K562 (cell line): Measurements from ENCODE around the gene UBE2E1. TPM values are rescaled to one million over a fixed set of nuclear protein-coding genes. Genes with fewer than 3 reads are reported as not detected.

Source experiments
- BCLAF1 ChIP-seq, 2 experiments: fragments of 450-650 bp in 1 of 2; IDR thresholded peaks; 2 replicates each; pipeline ENCODE4 v1.6.1; 2011 to 2017; ENCODE audit warnings: low read depth in 2 of 2, antibody characterized with exemption in 1 of 2, borderline replicate concordance in 1 of 2, low read length in 1 of 2, mild to moderate bottlenecking in 1 of 2, mixed read lengths in 1 of 2; ENCODE audit not compliant: control insufficient read depth in 1 of 2
- BRD9 ChIP-seq: fragments of 450-650 bp; IDR thresholded peaks from 2 replicates; pipeline ENCODE4 v1.6.1; 2018; ENCODE audit warnings: low read depth; ENCODE audit not compliant: partially characterized antibody
- DEAF1 ChIP-seq: fragments of 450-650 bp; formaldehyde crosslinking; IDR thresholded peaks from 2 replicates; pipeline ENCODE4 v1.4.0; 2020; ENCODE audit warnings: mild to moderate bottlenecking, moderate library complexity
- EP400 ChIP-seq: fragments of 450-650 bp; IDR thresholded peaks from 2 replicates; pipeline ENCODE4 v1.6.1; 2017; ENCODE audit warnings: antibody characterized with exemption, mild to moderate bottlenecking, moderate library complexity
- IFI16 ChIP-seq: fragments of 250-450 bp; sonication (Bioruptor Pico); IDR thresholded peaks from 2 replicates; pipeline ENCODE4 v2.1.2; 2022; ENCODE audit warnings: mild to moderate bottlenecking, inconsistent platforms
- KDM4B ChIP-seq, 2 experiments: fragments of 450-650 bp in 1 of 2; sonication (generic) in 1 of 2; IDR thresholded peaks; 2 replicates each; pipeline ENCODE4 v1.6.1; 2016 to 2017; ENCODE audit warnings: borderline replicate concordance in 2 of 2, antibody characterized with exemption in 1 of 2, low read depth in 1 of 2, mild to moderate bottlenecking in 1 of 2
- SMC3 ChIP-seq: conservative IDR thresholded peaks from 2 replicates; pipeline ENCODE4 v1.6.1; 2011; ENCODE audit warnings: low read depth, low read length, improper control_type of control experiment; ENCODE audit not compliant: insufficient read depth
- TEAD1 ChIP-seq, 2 experiments: fragments of 450-650 bp in 1 of 2; sonication (generic) in 1 of 2; formaldehyde crosslinking; IDR thresholded peaks; 2 replicates each; pipeline versions ENCODE4 v1.4.0 to v1.8.0; 2020 to 2022; ENCODE audit warnings: mild to moderate bottlenecking in 2 of 2, missing genetic modification reagents in 1 of 2
- polyA plus RNA-seq, 8 experiments: library from polyadenylated mRNA; depleted of rRNA in 4 of 8; stranded (reverse) in 5 of 8; unstranded in 3 of 8; fragments of >200 nt; fragmentation: Nextera tagmentation in 2 of 8; fragmentation: Illumina TruSeq in 1 of 8; extraction: Ambion mirVana in 2 of 8; extraction: Trizol in 1 of 8; gene quantifications; 2 replicates each; pipeline versions ENCODE4 v1.2.1 to v1.2.3, GENCODE V29; 2011 to 2014; ENCODE audit warnings: inconsistent platforms in 1 of 8, missing spikeins in 1 of 8
- total RNA-seq, 7 experiments: library from RNA; depleted of rRNA in 6 of 7; stranded (reverse); fragments of >200 nt in 6 of 7; fragmentation: Illumina TruSeq in 2 of 7; extraction: Trizol in 2 of 7; gene quantifications; 2 replicates each; pipeline versions ENCODE4 v1.2.1 to v1.2.3, GENCODE V29; 2011 to 2021; ENCODE audit warnings: low replicate concordance in 1 of 7
- TF ChIP-seq, protein P1 (sequence below), 2 experiments: fragments of 450-650 bp; formaldehyde crosslinking in 1 of 2; IDR thresholded peaks; 2 replicates each; pipeline versions ENCODE4 v1.4.0 to v1.6.1; 2014 to 2020; ENCODE audit warnings: mild to moderate bottlenecking in 2 of 2, borderline replicate concordance in 1 of 2, low read depth in 1 of 2

Gene UBE2E1
- total and polyA plus RNA-seq, 9 of the 15 experiments (the other 6 are each of a cell fraction or from before 2014, with no cell fraction given), result 54.4 to 294 (median 165) TPM

DNA sequence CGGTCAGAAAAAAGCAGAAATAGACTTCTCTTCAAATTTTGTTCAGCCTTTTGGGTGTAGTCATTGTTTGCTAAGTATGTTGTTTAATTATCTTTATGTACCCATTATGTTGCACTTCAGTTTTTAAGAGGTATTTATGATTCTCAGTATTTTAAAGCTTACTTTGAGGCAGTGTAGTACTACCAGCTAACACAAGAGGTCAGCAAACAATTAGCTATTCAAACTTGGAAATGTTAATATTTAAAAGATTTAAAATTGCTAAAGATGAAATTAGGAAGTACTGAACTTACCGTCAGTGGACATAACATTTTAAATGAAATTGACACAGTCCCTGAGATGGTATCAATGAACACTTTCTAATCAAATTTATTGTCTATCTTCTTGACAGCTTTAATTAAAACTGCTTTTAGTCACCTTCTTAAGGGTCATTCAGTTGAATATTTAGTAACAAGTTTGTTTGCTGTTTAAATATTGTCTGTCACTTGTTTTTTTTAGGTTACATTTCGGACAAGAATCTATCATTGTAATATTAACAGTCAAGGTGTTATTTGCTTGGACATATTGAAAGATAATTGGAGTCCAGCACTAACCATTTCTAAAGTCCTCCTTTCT, 83.0 kb downstream of the UBE2E1 start (continued):
- TF ChIP-seq IFI16 (CRISPR knock-in tag) (no peak), SMC3 (peak; percentile 43; the same call in 1 of the 2 replicates), BCLAF1 (IDR thresholded peaks at IDR 0.05; ENCODE audit: borderline replicate concordance in 1 of 2, control insufficient read depth in 1 of 2, low read depth in 2 of 2, low read length in 1 of 2) (no peak), EP400 (0 out of 2 replicates have a peak, but pooled peaks have one; percentile 9), BRD9 (peak; percentile 42), DEAF1 (CRISPR knock-in tag) (peak; percentile 79), TEAD1 (CRISPR knock-in tag; IDR thresholded peaks at IDR 0.05) (0 out of 4 replicates have a peak, but pooled peaks of 1 of the 2 experiments have one; percentile 59), KDM4B (IDR thresholded peaks at IDR 0.05; ENCODE audit: borderline replicate concordance in 2 of 2, low read depth in 1 of 2) (no peak)
- TF ChIP-seq, protein P1, sequence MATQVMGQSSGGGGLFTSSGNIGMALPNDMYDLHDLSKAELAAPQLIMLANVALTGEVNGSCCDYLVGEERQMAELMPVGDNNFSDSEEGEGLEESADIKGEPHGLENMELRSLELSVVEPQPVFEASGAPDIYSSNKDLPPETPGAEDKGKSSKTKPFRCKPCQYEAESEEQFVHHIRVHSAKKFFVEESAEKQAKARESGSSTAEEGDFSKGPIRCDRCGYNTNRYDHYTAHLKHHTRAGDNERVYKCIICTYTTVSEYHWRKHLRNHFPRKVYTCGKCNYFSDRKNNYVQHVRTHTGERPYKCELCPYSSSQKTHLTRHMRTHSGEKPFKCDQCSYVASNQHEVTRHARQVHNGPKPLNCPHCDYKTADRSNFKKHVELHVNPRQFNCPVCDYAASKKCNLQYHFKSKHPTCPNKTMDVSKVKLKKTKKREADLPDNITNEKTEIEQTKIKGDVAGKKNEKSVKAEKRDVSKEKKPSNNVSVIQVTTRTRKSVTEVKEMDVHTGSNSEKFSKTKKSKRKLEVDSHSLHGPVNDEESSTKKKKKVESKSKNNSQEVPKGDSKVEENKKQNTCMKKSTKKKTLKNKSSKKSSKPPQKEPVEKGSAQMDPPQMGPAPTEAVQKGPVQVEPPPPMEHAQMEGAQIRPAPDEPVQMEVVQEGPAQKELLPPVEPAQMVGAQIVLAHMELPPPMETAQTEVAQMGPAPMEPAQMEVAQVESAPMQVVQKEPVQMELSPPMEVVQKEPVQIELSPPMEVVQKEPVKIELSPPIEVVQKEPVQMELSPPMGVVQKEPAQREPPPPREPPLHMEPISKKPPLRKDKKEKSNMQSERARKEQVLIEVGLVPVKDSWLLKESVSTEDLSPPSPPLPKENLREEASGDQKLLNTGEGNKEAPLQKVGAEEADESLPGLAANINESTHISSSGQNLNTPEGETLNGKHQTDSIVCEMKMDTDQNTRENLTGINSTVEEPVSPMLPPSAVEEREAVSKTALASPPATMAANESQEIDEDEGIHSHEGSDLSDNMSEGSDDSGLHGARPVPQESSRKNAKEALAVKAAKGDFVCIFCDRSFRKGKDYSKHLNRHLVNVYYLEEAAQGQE (IDR thresholded peaks at IDR 0.05; ENCODE audit: borderline replicate concordance), result peak; percentile 73; the same call in 1 of the 2 replicates
- TF ChIP-seq, protein P1 (CRISPR knock-in tag; IDR thresholded peaks at IDR 0.05; ENCODE audit: low read depth), result no peak
